Endothelial cell (in vitro differentiated cells): ENCODE results near the gene FOXO6. TPM values are rescaled to one million over a fixed set of nuclear protein-coding genes. Genes with fewer than 3 reads are reported as not detected.

Experiments used
- DNase-seq: peaks from one replicate; pipeline ENCODE4 v3.0.0; 2021; ENCODE audit warnings: low spot score
- H3K27ac Mint-ChIP-seq: one replicate; pipeline ENCODE4 v1.8.0; 2021; ENCODE audit warnings: mixed read lengths, inconsistent platforms; ENCODE audit not compliant: unreplicated experiment
- H3K27me3 Mint-ChIP-seq: one replicate; pipeline ENCODE4 v1.8.0; 2021; ENCODE audit warnings: mild to moderate bottlenecking, moderate library complexity, mixed read lengths, inconsistent platforms; ENCODE audit not compliant: unreplicated experiment
- H3K36me3 Mint-ChIP-seq: one replicate; pipeline ENCODE4 v1.8.0; 2021; ENCODE audit warnings: mild to moderate bottlenecking, low read depth, mixed read lengths, inconsistent platforms; ENCODE audit not compliant: unreplicated experiment
- H3K4me1 Mint-ChIP-seq: one replicate; pipeline ENCODE4 v1.8.0; 2021; ENCODE audit warnings: mild to moderate bottlenecking, mixed read lengths, inconsistent platforms; ENCODE audit not compliant: unreplicated experiment
- H3K4me3 Mint-ChIP-seq: one replicate; pipeline ENCODE4 v1.8.0; 2021; ENCODE audit warnings: mild to moderate bottlenecking, mixed read lengths, inconsistent platforms; ENCODE audit not compliant: unreplicated experiment
- H3K9me3 Mint-ChIP-seq: one replicate; pipeline ENCODE4 v1.8.0; 2021; ENCODE audit warnings: mixed read lengths, inconsistent platforms; ENCODE audit not compliant: unreplicated experiment
- CTCF ChIP-seq: fragments of 200-600 bp; sonication (generic); IDR thresholded peaks from one replicate; pipeline ENCODE4 v1.5.0; 2021; ENCODE audit warnings: antibody characterized with exemption; ENCODE audit not compliant: unreplicated experiment
- total RNA-seq: library from RNA; stranded (reverse); fragmentation: NEBNext Ultra II Directional; extraction: Animal tissue kit (Norgen Biotek cat#: 25700); gene quantifications from one replicate; pipeline ENCODE4 v1.2.1, GENCODE V29; 2021; ENCODE audit not compliant: unreplicated experiment

The FOXO6 gene
- total RNA-seq, 1 donor from 2014 or later = 0.23 TPM

- Mint-ChIP-seq H3K27ac (no peak overlapping the region), H3K27me3 (peaks cover 6% of the 10 kb centered on the region), H3K36me3 (no peaks in the 10 kb centered on the region), H3K4me3 (no peak overlapping the region), H3K4me1 (peaks cover 4% of the 10 kb centered on the region), H3K9me3 (no peaks in the 10 kb centered on the region)
- DNase-seq = no peak
- TF ChIP-seq CTCF = no peak
Measured at GRCh38 chr1:41345434-41346075, 15.7 kb upstream of the FOXO6 start.

GRCh38 chr1:41347276-41347675 is 14.0 kb upstream of the FOXO6 start:
- H3K9me3 Mint-ChIP-seq = no peaks in the 10 kb centered on the region
- H3K36me3 Mint-ChIP-seq = no peaks in the 10 kb centered on the region
- peaks cover 4% of the 10 kb centered on the region for H3K4me1 Mint-ChIP-seq
- H3K4me3 Mint-ChIP-seq = no peak overlapping the region
- H3K27ac Mint-ChIP-seq = no peak overlapping the region
- no peak for DNase-seq
- peaks cover 6% of the 10 kb centered on the region for H3K27me3 Mint-ChIP-seq
- TF ChIP-seq CTCF = no peak

GRCh38 chr1:41348394-41348793 is 12.8 kb upstream of the FOXO6 start:
- Mint-ChIP-seq H3K27ac (no peak overlapping the region), H3K27me3 (peaks cover 6% of the 10 kb centered on the region), H3K4me1 (peaks cover 4% of the 10 kb centered on the region)

GRCh38 chr1:41349361-41350054 is 11.7 kb upstream of the FOXO6 start:
- H3K4me3 Mint-ChIP-seq = no peak overlapping the region
- DNase-seq = no peak
- H3K9me3 Mint-ChIP-seq = no peaks in the 10 kb centered on the region
- no peak for TF ChIP-seq CTCF
- peaks cover 7% of the 10 kb centered on the region for H3K27me3 Mint-ChIP-seq
- no peaks in the 10 kb centered on the region for H3K36me3 Mint-ChIP-seq
- peaks cover 2% of the 10 kb centered on the region for H3K4me1 Mint-ChIP-seq
- H3K27ac Mint-ChIP-seq = no peak overlapping the region

More at GRCh38 chr1:41348394-41348793, 12.8 kb upstream of the FOXO6 start:
- Mint-ChIP-seq H3K9me3 (no peaks in the 10 kb centered on the region), H3K36me3 (no peaks in the 10 kb centered on the region), H3K4me3 (no peak overlapping the region)
- TF ChIP-seq CTCF = no peak
- no peak for DNase-seq

- Mint-ChIP-seq H3K4me1 (peaks cover 2% of the 10 kb centered on the region), H3K4me3 (no peak overlapping the region), H3K9me3 (no peaks in the 10 kb centered on the region), H3K27me3 (peaks cover 7% of the 10 kb centered on the region), H3K36me3 (no peaks in the 10 kb centered on the region), H3K27ac (no peak overlapping the region)
- DNase-seq = no peak
- TF ChIP-seq CTCF = no peak
Measured at GRCh38 chr1:41350055-41350378, 11.2 kb upstream of the FOXO6 start.
